SU-DHL-6 (cell line): ENCODE data around the gene MFAP3L.

Experiments
- H2AFZ ChIP-seq: fragments of 200-600 bp; sonication (generic); 2 replicates; pipeline ENCODE4 v1.6.1; 2014; ENCODE audit warnings: low read depth, mild to moderate bottlenecking, moderate library complexity, mixed read lengths, antibody characterized with exemption, low read length; ENCODE audit not compliant: severe bottlenecking
- H3F3A ChIP-seq: fragments of 200-600 bp; shearing (Covaris generic); 2 replicates; pipeline ENCODE4 v1.6.0; 2016; ENCODE audit warnings: antibody characterized with exemption, mild to moderate bottlenecking; ENCODE audit not compliant: insufficient read depth
- H3K27ac ChIP-seq: fragments of 200-600 bp; sonication (generic); 2 replicates; pipeline ENCODE4 v1.5.1; 2016; ENCODE audit warnings: low read depth, mild to moderate bottlenecking, low read length, moderate library complexity, mixed read lengths
- H3K27me3 ChIP-seq: fragments of 200-600 bp; sonication (generic), shearing (Covaris generic); 2 replicates; pipeline ENCODE4 v1.6.0; 2014; ENCODE audit warnings: mild to moderate bottlenecking, low read length
- H3K36me3 ChIP-seq: fragments of 200-600 bp; sonication (generic); 2 replicates; pipeline ENCODE4 v1.6.1; 2014; ENCODE audit warnings: mild to moderate bottlenecking, low read length, mixed read lengths
- H3K4me2 ChIP-seq: fragments of 300-600, 200-600 bp; shearing (Covaris generic), sonication (generic); 2 replicates; pipeline ENCODE4 v1.6.0; 2014; ENCODE audit warnings: low read length, low read depth, mild to moderate bottlenecking; ENCODE audit not compliant: poor library complexity, severe bottlenecking
- H3K4me3 ChIP-seq: fragments of 200-600 bp; sonication (generic); 2 replicates; pipeline ENCODE4 v1.5.1; 2014; ENCODE audit warnings: antibody characterized with exemption, low read length, mild to moderate bottlenecking, mixed read lengths; ENCODE audit not compliant: insufficient read depth, poor library complexity, severe bottlenecking
- H3K79me2 ChIP-seq: fragments of 200-600 bp; sonication (generic); 2 replicates; pipeline ENCODE4 v1.6.1; 2014; ENCODE audit warnings: mild to moderate bottlenecking, low read length, moderate library complexity; ENCODE audit not compliant: insufficient read depth
- H3K9ac ChIP-seq: fragments of 200-600 bp; sonication (generic); 2 replicates; pipeline ENCODE4 v1.7.0; 2014; ENCODE audit warnings: mild to moderate bottlenecking, low read length
- H3K9me2 ChIP-seq: fragments of 200-600 bp; sonication (generic); replicated peaks from 2 replicates; pipeline ENCODE4 v1.6.1; 2014; ENCODE audit warnings: low read length; ENCODE audit not compliant: insufficient read depth
- H3K9me3 ChIP-seq: fragments of 200-600 bp; sonication (generic); 2 replicates; pipeline ENCODE4 v1.6.1; 2014; ENCODE audit warnings: low read length, mixed read lengths; ENCODE audit not compliant: insufficient read depth
- H4K20me1 ChIP-seq: fragments of 200-600 bp; sonication (generic); 2 replicates; pipeline ENCODE4 v1.6.1; 2014; ENCODE audit warnings: low read depth, mild to moderate bottlenecking, antibody characterized with exemption, low read length, moderate library complexity, mixed read lengths
- EZH2phosphoT487 ChIP-seq: fragments of 200-600 bp; sonication (generic), shearing (Covaris generic); conservative IDR thresholded peaks from 2 replicates; pipeline ENCODE4 v1.6.1; 2018; ENCODE audit warnings: mild to moderate bottlenecking, antibody characterized with exemption, low read length, moderate library complexity, mixed read lengths
- TF ChIP-seq, protein P1 (sequence below): fragments of 200-600 bp; sonication (generic); IDR thresholded peaks from one replicate; pipeline ENCODE4 v1.5.1; 2017; ENCODE audit warnings: antibody characterized with exemption, mild to moderate bottlenecking, low read length, moderate library complexity; ENCODE audit not compliant: insufficient read depth, poor library complexity, severe bottlenecking

Gene MFAP3L

DNA sequence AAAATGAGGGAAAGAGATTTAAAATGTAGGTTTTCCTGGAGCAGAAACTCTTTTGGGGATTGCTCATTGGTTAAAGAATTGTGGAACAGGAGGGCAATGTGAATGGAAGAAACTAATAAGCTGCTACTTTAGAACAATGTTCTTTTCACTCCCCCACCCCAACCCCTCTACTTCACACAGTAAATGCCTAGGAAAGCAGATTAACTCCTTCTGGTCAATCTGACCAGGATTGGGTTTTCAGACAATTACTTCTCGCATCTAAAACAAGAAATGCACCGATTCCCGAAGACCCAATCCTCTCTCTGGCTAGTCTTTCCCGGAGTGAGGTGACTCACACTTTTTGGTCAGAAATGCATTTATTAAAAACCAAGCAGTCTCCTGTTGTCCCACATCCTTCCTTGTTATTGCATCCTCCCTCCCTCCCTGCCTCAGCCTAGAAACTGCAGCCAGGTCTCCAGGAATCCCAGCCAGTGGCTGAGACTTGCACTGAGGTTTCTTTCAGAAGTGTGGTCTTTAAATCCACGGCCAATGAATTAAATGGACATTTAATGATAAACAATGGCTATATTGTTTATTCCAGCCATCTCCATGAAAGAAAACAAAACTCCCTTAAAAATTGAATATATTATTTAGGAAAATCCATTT, 21.4 kb downstream of the MFAP3L start:
- no peak overlapping the region for H3K4me2 ChIP-seq
- no peaks in the 10 kb centered on the region for H3K9me2 ChIP-seq
- H3K27me3 ChIP-seq = no peaks in the 10 kb centered on the region
- H3K9me3 ChIP-seq = no peaks in the 10 kb centered on the region
- H3K27ac ChIP-seq = no peak overlapping the region
- no peak overlapping the region for H3K9ac ChIP-seq
- no peaks in the 10 kb centered on the region for H3K36me3 ChIP-seq
- no peaks in the 10 kb centered on the region for H3F3A ChIP-seq
- no peak overlapping the region for H3K4me3 ChIP-seq
- H4K20me1 ChIP-seq = no peaks in the 10 kb centered on the region
- no peak overlapping the region for H2AFZ ChIP-seq
- H3K79me2 ChIP-seq = no peaks in the 10 kb centered on the region
- TF ChIP-seq, protein P1, sequence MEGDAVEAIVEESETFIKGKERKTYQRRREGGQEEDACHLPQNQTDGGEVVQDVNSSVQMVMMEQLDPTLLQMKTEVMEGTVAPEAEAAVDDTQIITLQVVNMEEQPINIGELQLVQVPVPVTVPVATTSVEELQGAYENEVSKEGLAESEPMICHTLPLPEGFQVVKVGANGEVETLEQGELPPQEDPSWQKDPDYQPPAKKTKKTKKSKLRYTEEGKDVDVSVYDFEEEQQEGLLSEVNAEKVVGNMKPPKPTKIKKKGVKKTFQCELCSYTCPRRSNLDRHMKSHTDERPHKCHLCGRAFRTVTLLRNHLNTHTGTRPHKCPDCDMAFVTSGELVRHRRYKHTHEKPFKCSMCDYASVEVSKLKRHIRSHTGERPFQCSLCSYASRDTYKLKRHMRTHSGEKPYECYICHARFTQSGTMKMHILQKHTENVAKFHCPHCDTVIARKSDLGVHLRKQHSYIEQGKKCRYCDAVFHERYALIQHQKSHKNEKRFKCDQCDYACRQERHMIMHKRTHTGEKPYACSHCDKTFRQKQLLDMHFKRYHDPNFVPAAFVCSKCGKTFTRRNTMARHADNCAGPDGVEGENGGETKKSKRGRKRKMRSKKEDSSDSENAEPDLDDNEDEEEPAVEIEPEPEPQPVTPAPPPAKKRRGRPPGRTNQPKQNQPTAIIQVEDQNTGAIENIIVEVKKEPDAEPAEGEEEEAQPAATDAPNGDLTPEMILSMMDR = no peak
- TF ChIP-seq EZH2phosphoT487 = no peak

DNA sequence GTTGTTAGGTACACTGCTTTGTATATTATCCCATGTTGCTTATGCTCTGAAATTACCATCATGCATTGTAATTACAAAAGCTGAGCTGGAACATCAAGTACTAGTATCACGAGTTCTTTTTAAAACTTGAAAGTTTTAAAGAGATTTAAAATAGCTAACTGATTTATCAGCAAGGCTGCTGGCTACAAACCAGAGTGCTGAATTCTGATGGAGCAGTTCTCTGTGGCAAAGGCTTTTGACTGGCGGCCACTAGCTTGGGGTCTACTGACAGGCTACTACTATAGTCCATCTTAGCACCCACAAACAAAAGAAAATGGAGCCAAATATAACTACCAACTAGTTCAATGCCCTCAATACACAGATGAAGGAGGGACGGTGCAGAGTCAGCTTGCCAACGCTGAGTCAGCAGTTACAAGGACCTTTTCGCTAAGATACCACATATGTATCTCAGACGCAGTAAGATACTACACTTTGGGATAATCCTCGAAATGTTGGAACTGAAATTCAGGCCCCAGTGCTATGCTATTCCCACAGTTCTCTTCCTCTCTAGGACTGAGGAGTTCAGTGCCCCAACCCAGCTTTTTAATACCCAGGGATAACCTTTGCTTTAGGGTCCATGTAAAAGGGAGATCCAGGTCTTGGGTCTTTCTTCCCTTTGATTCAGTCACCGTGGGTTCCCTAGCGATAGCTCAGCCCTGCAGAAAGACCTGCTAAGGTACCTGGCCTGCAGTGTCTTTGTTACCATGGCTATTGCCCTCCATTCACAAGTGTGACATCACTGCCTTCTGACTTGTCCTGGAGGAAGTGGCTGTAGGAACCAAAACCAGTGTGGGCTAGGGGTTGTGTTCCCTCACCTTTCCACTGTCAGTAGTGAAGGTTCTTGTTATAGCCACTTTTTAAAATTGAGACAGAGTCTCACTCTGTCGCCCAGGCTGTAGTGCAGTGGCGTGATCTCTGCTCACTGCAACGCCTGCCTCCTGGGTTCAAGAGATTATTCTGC, 22.8 kb downstream of the MFAP3L start:
- Histone ChIP-seq H3K9me3 (no peaks in the 10 kb centered on the region), H3K36me3 (no peaks in the 10 kb centered on the region), H2AFZ (no peak overlapping the region), H3K4me3 (no peak overlapping the region), H4K20me1 (no peaks in the 10 kb centered on the region), H3K4me2 (no peak overlapping the region), H3K27ac (no peak overlapping the region), H3F3A (no peaks in the 10 kb centered on the region), H3K27me3 (no peaks in the 10 kb centered on the region), H3K79me2 (no peaks in the 10 kb centered on the region), H3K9me2 (no peaks in the 10 kb centered on the region), H3K9ac (no peak overlapping the region)
- TF ChIP-seq, protein P1 = no peak
- no peak for TF ChIP-seq EZH2phosphoT487

DNA sequence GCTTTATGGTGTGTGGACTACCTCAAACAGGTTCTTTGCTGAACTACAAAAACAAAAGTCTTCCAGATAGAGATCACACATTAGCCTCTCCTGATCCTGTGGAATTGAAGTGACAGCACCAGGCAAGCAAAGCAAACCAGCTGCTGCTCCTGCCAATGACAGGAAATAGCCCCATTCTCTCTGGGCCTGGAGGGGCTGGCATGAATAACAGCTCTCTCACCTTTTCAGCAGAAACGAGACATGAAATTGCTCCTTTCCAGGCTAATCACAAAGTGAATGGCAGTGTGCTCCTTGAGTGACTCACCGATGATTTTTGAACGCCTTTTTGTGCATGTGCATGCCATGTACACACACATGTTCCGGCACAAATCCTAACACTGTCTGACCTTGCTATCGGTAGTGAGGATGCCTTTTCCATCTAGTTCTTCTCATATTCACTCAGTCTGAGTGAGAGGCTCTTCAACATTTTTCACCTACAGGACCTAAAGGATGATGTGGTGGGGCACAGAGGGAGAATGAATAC, 24.4 kb downstream of the MFAP3L start:
- Histone ChIP-seq H3K27me3 (no peaks in the 10 kb centered on the region), H3K9me3 (no peaks in the 10 kb centered on the region), H3K4me2 (no peak overlapping the region), H3K27ac (no peak overlapping the region), H3F3A (no peaks in the 10 kb centered on the region), H3K36me3 (no peaks in the 10 kb centered on the region), H3K79me2 (no peaks in the 10 kb centered on the region), H3K9ac (no peak overlapping the region), H4K20me1 (no peaks in the 10 kb centered on the region), H3K4me3 (no peak overlapping the region), H2AFZ (no peak overlapping the region), H3K9me2 (no peaks in the 10 kb centered on the region)
- TF ChIP-seq EZH2phosphoT487 = no peak
- TF ChIP-seq, protein P1 = no peak
